OCI-LY7 (cell line): ENCODE measurements around the gene LTB.

Experiments used
- CTCF ChIP-seq: fragments of 200-600 bp; sonication (generic); conservative IDR thresholded peaks from 2 replicates; pipeline ENCODE4 v1.5.1; 2014; ENCODE audit warnings: mild to moderate bottlenecking, antibody characterized with exemption, low read length, moderate library complexity, mixed read lengths
- EZH2phosphoT487 ChIP-seq: fragments of 200-600 bp; sonication (generic); IDR thresholded peaks from 2 replicates; pipeline ENCODE4 v1.6.1; 2018; ENCODE audit warnings: low read depth, borderline replicate concordance, mild to moderate bottlenecking, mixed run types, antibody characterized with exemption, low read length, moderate library complexity, mixed read lengths

GRCh38 chr6:31579546-31580437, 2.4 kb downstream of the LTB start:
- TF ChIP-seq CTCF (no peak), EZH2phosphoT487 (no peak)
